Neural crest cell (in vitro differentiated cells): Measurements from ENCODE around the gene S100Z. TPM values are rescaled to one million over a fixed set of nuclear protein-coding genes. Genes with fewer than 3 reads are reported as not detected.

Source experiments
- DNase-seq: peaks from one replicate; pipeline ENCODE4 v3.0.0; 2021; ENCODE audit warnings: low read depth, mixed read lengths, low spot score
- H3K27ac Mint-ChIP-seq: one replicate; pipeline ENCODE4 v1.8.0; 2021; ENCODE audit warnings: mild to moderate bottlenecking, mixed read lengths; ENCODE audit not compliant: unreplicated experiment
- H3K27me3 Mint-ChIP-seq: 2 replicates; pipeline ENCODE4 v1.8.0; 2021; ENCODE audit warnings: low read depth, mild to moderate bottlenecking, mixed read lengths
- H3K36me3 Mint-ChIP-seq: 2 replicates; pipeline ENCODE4 v1.8.0; 2021; ENCODE audit warnings: low read depth, mild to moderate bottlenecking, mixed read lengths
- H3K4me1 Mint-ChIP-seq: 2 replicates; pipeline ENCODE4 v1.8.0; 2021; ENCODE audit warnings: mixed read lengths
- H3K4me3 Mint-ChIP-seq: one replicate; pipeline ENCODE4 v1.8.0; 2021; ENCODE audit warnings: mild to moderate bottlenecking, mixed read lengths
- H3K9me3 Mint-ChIP-seq: 2 replicates; pipeline ENCODE4 v1.8.0; 2021; ENCODE audit warnings: mixed read lengths
- CTCF ChIP-seq: fragments of 200-600 bp; sonication (generic); conservative IDR thresholded peaks from 2 replicates; pipeline ENCODE4 v1.5.0; 2021; ENCODE audit warnings: antibody characterized with exemption, mild to moderate bottlenecking
- total RNA-seq: library from RNA; stranded (reverse); gene quantifications from 2 replicates; pipeline ENCODE4 v1.2.1, GENCODE V29; 2021

S100Z gene
- total RNA-seq, 1 donor from 2014 or later, result not detected

- no peak for DNase-seq
- no peak for TF ChIP-seq CTCF
- Mint-ChIP-seq H3K9me3 (no peaks in the 10 kb centered on the region), H3K27ac (no peak overlapping the region), H3K36me3 (no peaks in the 10 kb centered on the region), H3K4me3 (no peak overlapping the region), H3K27me3 (no peaks in the 10 kb centered on the region), H3K4me1 (peaks cover 15% of the 10 kb centered on the region)
Measured at GRCh38 chr5:76867038-76867437, 17.2 kb downstream of the S100Z start.

GRCh38 chr5:76867827-76868693 is 18.2 kb downstream of the S100Z start:
- H3K27me3 Mint-ChIP-seq, result no peaks in the 10 kb centered on the region
- H3K27ac Mint-ChIP-seq, result no peak overlapping the region
- H3K4me1 Mint-ChIP-seq, result peaks cover 13% of the 10 kb centered on the region
- peak; percentile 71 for DNase-seq
- peak; percentile 87 for TF ChIP-seq CTCF
- H3K9me3 Mint-ChIP-seq, result no peaks in the 10 kb centered on the region
- H3K36me3 Mint-ChIP-seq, result no peaks in the 10 kb centered on the region
- H3K4me3 Mint-ChIP-seq, result no peak overlapping the region

- H3K36me3 Mint-ChIP-seq, result no peaks in the 10 kb centered on the region
- H3K27me3 Mint-ChIP-seq, result peaks cover 3% of the 10 kb centered on the region
- no peak for TF ChIP-seq CTCF
- no peak overlapping the region for H3K27ac Mint-ChIP-seq
- no peak for DNase-seq
- no peaks in the 10 kb centered on the region for H3K9me3 Mint-ChIP-seq
- H3K4me3 Mint-ChIP-seq, result no peak overlapping the region
- H3K4me1 Mint-ChIP-seq, result peaks cover 12% of the 10 kb centered on the region
Measured at GRCh38 chr5:76870046-76870445, 20.2 kb downstream of the S100Z start.

GRCh38 chr5:76874088-76874581 is 24.3 kb downstream of the S100Z start:
- Mint-ChIP-seq H3K4me3 (no peak overlapping the region), H3K27ac (no peak overlapping the region), H3K36me3 (no peaks in the 10 kb centered on the region), H3K27me3 (peaks cover 3% of the 10 kb centered on the region), H3K9me3 (no peaks in the 10 kb centered on the region), H3K4me1 (peaks cover 4% of the 10 kb centered on the region)
- no peak for TF ChIP-seq CTCF
- no peak for DNase-seq

- no peaks in the 10 kb centered on the region for H3K4me1 Mint-ChIP-seq
- H3K27ac Mint-ChIP-seq, result no peak overlapping the region
- no peak for TF ChIP-seq CTCF
- H3K4me3 Mint-ChIP-seq, result no peak overlapping the region
- H3K27me3 Mint-ChIP-seq, result peaks cover 20% of the 10 kb centered on the region
- no peaks in the 10 kb centered on the region for H3K9me3 Mint-ChIP-seq
- no peaks in the 10 kb centered on the region for H3K36me3 Mint-ChIP-seq
- DNase-seq, result no peak
Measured at GRCh38 chr5:76888733-76889300, 39.0 kb downstream of the S100Z start.
